Left forelimb (tissue), 1 donor: ENCODE data around the gene C19orf47.
"Not testable (repeated sequence)": the region's sequence is repeated elsewhere in the genome, so short reads cannot be mapped to it uniquely, and the experiment has no call there.

ENCODE experiments used
- DNase-seq: peaks from one replicate; pipeline ENCODE4 v3.0.0-alpha.2; 2018; ENCODE audit warnings: low spot score

The C19orf47 gene

DNA sequence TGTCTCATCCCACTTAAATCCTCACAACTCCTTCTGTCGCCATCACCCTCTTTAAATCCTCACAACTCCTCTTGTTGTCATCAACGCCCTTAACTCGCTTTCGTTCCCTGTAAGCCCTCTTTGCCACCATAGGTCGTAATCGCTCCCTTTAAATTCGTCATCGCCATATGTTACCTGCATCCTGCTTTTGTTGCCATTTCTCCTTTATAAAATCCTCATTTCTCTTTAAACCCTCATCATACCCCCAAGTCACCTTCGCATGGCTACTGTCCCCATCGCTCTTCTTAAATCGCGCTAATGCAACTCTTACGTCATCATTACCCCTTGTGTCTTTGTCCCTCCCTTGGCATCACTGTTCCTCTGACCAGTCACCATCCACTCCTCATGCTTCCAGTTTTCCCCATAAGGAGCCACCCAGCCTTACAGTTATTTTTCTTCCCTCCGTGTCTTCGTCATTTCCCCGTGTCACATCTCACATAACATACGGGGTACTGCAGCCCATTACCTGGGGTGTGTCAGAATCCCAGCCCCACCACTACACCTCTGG lies 837 bp upstream of the C19orf47 start:
- no peak for DNase-seq

GRCh38 chr19:40344422-40344821 lies 3.8 kb downstream of the C19orf47 start:
- DNase-seq: no peak

GRCh38 chr19:40342644-40343311 lies 5.4 kb downstream of the C19orf47 start:
- DNase-seq: no peak

DNA sequence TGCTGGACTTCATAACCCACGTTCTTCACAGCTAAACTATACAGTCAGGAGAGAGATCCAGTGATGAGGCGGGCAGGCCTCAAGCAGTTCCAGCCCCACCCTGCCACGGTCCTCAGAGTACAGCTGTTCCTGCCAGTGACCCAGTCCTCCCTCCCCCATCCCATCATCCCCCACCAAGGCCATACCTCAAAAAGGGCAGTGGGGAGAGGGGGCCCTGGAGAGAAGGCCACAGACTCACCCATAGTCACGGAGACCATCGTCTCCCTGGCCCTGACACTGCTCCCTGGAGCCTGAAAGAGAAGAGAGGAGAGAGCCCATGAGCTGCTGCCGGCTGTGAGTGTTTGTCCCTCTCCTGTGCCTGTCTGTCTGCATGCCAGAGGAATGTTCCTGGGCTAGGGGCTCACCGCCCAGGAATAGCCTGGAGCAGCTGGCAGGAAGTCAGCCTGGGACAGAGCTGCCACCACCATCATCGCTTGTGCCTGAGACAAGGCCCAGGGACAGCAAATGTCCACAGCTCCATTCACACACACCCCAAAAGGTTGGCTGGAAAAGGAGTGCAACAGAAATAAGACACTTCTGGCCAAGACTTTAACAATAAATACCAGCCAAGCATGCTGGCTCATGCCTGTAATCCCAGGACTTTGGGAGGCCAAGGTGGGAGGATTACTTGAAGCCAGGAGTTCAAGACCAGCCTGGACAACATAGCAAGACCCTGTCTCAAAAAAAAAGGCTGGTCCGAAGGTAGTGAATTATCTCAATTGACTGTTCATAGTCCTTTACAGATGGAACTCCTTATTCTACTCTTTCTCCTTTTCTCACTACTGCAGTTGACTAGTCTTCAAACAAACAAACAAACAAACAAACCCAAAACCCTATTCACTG lies 6.4 kb downstream of the C19orf47 start:
- DNase-seq: peak; percentile 74

GRCh38 chr19:40339018-40339728 lies 9.0 kb downstream of the C19orf47 start:
- DNase-seq: no peak

DNA sequence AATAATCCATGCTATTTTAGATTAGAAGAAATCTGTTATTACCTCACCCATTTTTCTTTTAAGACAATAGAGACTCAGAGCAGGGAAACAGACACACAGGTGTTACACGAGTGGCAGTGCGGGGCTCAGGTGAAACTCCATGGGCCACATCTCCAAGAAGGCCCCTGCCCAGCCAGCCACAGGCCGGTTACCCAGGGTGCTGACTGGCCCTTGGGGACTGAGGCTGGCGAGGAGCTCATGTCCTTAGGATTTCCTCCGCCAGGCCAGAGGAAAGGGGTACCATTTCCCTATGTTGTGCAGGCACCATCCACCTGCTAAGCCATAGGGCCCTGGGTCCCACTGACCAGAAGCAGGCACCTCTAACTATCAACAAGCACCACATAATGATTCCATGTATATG lies 10.6 kb downstream of the C19orf47 start:
- DNase-seq: no peak

DNA sequence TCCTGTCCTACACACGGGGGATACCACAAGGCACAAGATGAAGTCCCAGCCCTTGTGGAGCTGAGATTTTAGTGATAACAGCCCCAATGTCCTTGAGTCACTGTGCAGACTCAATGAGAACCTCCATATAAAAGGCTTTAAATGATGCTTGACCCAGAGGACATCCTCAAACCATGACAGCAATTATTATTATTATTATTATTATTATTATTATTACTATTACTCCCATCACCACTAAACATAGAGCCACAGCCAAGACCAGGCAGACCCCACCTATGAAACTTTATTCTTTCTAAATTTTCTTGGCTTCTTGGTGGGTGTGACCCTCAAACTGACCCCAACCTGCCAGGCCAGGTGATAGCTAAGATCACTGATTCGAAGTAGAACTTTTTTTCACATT lies 11.1 kb downstream of the C19orf47 start:
- DNase-seq: no peak

- no peak for DNase-seq
Measured at GRCh38 chr19:40336601-40336900, 11.6 kb downstream of the C19orf47 start.

DNA sequence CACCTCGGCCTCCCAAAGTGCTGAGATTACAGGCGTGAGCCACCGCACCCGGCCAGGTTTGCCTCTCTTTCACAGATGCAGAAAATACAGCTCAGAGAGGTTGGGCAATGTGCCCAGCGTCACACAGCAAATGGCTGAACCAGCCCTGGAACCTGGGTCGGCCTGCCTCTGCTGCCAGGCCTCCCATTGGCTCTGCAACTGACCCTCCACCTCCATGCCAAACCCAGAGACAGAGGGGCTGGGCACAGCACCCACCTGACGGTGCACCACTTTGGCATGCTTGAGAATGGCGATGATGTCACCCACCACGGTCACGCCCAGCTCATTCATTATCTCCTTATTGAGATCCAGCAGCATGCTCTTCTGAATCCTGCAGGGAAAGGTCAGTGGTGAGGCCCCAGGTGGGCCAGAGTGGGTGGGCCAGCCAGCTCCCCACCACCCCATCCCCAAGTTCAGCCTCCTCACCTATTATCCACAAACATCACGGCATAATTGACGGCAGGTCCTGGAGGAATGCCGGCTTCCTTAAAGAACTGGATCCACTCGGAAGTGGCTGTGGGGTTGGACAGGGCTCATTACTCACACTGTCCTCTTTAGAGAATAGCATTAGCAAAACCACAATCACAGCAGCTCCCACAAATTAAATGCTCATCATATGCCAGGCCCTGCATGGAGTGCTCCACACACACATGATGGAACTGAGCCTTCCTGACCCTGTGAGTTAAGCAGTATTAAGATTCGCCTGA lies 12.2 kb downstream of the C19orf47 start:
- no peak for DNase-seq

GRCh38 chr19:40335101-40335500 lies 13.1 kb downstream of the C19orf47 start:
- no peak for DNase-seq

DNA sequence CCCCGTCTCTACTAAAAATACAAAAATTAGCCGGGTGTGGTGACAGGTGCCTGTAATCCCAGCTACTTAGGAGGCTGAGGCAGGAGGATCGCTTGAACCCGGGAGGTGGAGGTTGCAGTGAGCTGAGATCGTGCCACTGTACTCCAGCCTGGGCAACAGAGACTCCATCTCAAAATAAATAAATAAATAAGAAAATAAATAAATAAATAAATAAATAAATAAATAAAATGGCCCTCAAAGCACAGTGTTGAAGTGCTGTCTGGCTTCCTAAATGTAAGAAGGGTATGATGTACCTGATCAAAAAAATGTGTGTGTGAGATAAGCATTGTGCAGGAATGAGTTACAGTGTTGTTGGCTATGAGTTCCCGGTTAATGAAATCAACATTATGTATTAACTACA lies 15.1 kb downstream of the C19orf47 start:
- DNase-seq: not testable (repeated sequence)

DNA sequence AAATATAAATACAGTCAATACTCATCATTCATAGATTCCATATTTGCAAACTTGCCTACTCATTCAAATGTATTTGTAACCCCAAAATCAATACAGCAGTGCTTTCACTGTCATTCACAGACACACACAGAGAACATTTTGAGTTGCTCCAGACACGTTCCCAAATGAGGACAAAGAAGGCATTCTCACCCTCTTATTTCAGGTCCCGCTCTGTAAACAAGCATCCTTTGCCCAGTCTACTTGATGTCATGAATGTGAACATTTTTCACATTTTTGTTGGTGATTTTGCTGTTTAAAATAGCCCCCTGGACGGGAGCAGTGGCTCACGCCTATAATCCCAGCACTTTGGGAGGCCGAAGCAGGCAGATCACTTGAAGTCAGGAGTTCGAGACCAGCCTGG lies 15.5 kb downstream of the C19orf47 start:
- DNase-seq: no peak

DNA sequence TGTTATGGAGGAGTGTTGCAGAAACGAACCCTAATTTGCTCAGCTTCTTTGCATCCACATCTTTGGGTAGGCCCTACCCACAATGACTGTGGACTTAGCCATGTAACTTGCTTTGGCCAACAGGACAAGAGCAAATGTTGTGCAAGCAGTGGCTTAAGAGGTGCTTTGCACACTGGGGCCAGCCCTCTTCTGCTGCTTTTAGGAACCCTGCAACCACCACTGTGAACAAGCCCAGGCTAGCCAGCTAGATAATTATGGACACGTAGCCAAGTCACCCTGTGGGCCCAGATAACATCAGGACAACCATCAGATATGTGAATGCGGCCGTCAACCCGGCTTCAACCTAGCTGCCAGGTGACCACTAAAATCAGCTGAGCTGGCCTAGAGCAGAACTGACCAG lies 17.1 kb downstream of the C19orf47 start:
- DNase-seq: no peak

GRCh38 chr19:40326201-40326600 lies 22.0 kb downstream of the C19orf47 start:
- no peak for DNase-seq

DNA sequence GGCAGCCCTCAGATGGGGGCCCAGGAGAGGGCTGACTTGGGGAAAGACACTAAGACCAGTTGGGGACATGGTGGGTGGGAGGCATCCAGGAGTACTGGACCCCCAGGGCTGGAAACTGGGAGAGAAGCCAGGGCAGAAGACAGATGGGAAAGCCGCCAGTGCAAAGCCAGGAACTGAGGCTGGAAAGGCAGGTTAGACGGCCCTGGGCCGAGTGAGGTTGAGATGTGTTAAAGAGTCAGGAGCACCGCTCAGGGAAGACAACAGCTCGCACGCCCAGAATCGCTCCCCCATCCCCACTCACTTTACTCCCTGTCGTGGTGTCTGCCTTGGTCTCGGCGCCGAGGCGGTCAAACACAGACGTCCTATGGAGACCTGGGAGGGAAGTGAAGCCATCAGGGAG lies 24.5 kb downstream of the C19orf47 start:
- DNase-seq: no peak

DNA sequence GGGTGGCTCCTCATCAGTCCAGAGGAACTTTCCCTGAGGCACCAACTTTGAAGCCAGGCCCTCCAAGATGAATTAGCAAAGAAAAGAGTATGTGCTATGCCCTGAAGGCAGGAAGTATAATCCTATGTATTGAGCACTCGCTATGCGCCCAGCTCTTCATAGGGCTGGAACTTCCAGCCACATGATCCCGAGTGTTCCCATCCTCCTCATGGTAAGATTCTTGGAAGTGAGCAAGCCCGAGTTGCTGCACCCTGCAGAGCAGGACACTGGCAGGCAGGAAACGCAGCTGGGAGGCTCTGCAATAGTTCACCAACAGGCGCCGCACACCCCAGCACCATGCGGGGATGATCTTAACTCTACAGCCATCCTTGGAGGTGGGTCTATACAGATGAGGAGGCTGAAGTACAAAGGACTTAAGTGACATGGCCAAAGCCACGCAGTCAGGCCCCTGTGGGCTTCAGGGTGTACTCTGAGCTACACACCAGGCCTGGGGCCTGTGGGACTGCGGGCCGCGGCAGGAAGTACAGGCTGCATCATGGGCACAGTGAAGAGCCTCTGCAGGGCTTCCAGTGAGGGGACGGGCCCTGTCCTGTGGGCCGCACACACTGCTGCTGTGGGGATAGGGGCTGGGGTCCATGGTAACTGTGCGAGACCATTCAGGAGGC lies 25.1 kb downstream of the C19orf47 start:
- no peak for DNase-seq

GRCh38 chr19:40322271-40322610 lies 26.0 kb downstream of the C19orf47 start:
- no peak for DNase-seq

DNA sequence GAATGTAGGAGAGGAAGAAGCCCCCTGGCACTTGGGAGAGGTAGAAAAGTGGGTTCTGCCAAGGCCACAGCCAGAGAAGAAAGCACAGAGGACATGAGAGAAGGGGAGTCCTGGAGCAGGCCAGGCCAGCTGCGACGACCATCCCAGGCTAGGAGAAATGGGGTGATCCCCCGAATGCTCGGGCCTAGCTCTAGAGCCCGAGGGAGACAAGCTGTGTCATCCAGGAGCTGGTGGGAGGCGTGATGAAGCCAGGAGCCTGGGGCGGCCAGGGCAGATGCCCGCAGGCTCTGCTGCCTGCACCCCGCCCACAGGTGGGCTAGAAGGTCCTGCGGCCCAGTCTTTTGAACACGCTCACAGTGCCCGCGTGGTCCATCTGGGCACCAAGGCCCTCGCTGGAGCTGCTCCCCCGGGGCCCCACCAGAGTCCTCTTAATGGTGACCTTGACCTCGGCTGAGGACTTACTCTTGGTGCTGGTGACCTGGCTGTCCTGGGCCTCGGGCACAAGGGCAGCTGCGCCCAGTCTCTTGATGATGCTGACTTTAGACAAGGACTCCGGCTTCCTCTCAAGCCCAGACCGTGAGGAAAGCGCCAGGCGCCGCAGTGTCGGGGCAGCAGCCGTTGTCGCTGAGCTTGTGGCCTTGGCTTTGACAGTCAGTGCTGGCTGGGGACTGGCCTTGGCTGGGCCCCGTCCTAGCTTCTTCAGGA lies 26.5 kb downstream of the C19orf47 start:
- DNase-seq: no peak

DNA sequence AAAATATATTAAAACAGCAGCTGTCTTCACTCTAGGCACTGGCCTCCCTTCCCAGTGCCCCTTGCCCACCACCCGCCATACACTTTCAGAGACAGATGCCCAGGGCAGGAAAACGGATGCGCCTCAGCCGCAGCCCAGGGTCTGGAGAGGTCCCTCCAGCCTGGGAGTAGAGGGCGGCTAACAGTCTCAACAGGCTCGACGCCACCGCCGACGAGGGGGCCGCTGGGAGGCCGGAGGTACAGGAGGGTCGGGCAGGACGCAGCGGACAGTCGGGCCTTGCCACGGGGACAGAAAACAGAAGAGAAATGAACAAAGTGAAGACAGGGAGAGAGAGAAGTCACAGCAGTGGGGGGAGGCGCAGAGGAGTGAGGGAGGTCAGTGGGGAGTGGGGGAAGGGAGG lies 27.1 kb downstream of the C19orf47 start:
- DNase-seq: no peak

GRCh38 chr19:40320558-40320935 lies 27.6 kb downstream of the C19orf47 start:
- DNase-seq: no peak

DNA sequence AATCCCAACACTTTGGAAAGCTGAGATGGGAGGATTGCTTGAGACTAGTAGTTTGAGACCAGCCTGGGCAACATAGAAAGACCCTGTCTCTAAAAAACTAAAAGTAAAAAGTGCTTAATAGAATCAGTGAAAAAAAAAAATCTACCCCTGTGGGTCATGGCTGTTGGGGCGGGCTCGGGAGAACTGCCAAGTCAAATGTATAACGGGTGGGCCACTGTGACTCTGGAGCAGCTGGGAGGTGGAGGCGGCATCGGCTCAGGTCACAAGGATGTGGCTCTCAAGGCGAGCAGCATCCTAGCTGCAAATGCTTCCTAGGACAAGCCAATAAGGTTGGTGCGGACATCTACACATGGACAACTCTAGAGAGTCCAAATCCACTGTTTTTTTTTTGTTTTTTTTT lies 30.9 kb downstream of the C19orf47 start:
- DNase-seq: no peak
